PC-3 (cell line): Measurements from ENCODE around the gene PAF1.

Experiments
- CTCF ChIP-seq: fragments of 300-600 bp; sonication (generic); conservative IDR thresholded peaks from 2 replicates; pipeline ENCODE4 v1.5.1; 2017; ENCODE audit warnings: antibody characterized with exemption, low read depth, mild to moderate bottlenecking, low read length
- EZH2 ChIP-seq: fragments of 300-600 bp; sonication (generic); IDR thresholded peaks from one replicate; pipeline ENCODE4 v1.6.1; 2017; ENCODE audit warnings: antibody characterized with exemption, mild to moderate bottlenecking, low read length; ENCODE audit not compliant: unreplicated experiment

GRCh38 chr19:39403331-39404312 is 12.7 kb upstream of the PAF1 start:
- TF ChIP-seq CTCF (no peak), EZH2 (no peak)
